HepG2 (cell line): ENCODE data around the gene SLC24A2.

Experiments used
- EZH2 ChIP-seq: conservative IDR thresholded peaks from 2 replicates; pipeline ENCODE4 v1.6.1; 2012; ENCODE audit warnings: mild to moderate bottlenecking, low read depth, low read length, moderate library complexity
- MXI1 ChIP-seq: IDR thresholded peaks from 3 replicates; pipeline ENCODE4 v1.6.1; 2012; ENCODE audit warnings: low read depth, low read length, inconsistent platforms, borderline replicate concordance
- POLR2A ChIP-seq, 2 experiments: IDR thresholded peaks; 2 replicates each; pipeline ENCODE4 v1.6.1; 2011; ENCODE audit warnings: low read depth in 2 of 2, low read length in 2 of 2, mild to moderate bottlenecking in 1 of 2, moderate library complexity in 1 of 2; ENCODE audit not compliant: insufficient read depth in 1 of 2
- TMF1 ChIP-seq: sonication (generic); formaldehyde crosslinking; IDR thresholded peaks from 2 replicates; pipeline ENCODE4 v1.8.1; 2022; ENCODE audit warnings: low read depth, missing genetic modification reagents
- TF ChIP-seq, protein P1 (sequence below): sonication (generic); formaldehyde crosslinking; IDR thresholded peaks from 2 replicates; pipeline ENCODE4 v1.9.0; 2022; ENCODE audit warnings: missing genetic modification reagents, mild to moderate bottlenecking, borderline replicate concordance

DNA sequence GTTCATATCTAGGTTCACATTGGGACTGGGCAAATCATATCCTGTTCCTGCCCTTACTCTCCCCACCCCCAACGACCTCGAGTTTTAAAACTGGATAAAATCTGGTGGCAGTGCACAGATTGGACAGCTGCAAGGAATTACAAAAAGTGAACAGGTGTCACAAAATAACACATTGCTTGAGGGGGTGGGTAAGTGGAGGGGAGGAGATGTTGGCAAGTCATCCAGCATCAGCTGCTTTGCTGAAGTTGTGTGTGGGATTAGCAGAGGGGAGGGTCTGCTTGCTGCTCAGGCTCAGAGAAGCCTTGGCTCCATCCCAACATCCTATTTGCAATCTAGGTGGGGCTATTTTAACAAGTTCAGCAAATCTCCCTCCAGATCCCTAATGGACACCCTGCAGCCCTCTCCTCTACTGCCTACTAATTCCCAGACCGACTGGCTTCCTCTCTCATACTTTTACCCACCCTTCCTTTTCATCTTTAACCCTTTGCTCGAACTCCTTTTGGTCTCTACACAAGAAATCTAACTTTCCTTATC lies 39.8 kb upstream of the SLC24A2 start:
- TF ChIP-seq EZH2, result no peak
- no peak for TF ChIP-seq POLR2A (IDR thresholded peaks at IDR 0.05; ENCODE audit: insufficient read depth in 1 of 2, low read depth in 2 of 2, low read length in 2 of 2)
- no peak for TF ChIP-seq MXI1
- no peak for TF ChIP-seq TMF1 (CRISPR knock-in tag)
- TF ChIP-seq, protein P1, sequence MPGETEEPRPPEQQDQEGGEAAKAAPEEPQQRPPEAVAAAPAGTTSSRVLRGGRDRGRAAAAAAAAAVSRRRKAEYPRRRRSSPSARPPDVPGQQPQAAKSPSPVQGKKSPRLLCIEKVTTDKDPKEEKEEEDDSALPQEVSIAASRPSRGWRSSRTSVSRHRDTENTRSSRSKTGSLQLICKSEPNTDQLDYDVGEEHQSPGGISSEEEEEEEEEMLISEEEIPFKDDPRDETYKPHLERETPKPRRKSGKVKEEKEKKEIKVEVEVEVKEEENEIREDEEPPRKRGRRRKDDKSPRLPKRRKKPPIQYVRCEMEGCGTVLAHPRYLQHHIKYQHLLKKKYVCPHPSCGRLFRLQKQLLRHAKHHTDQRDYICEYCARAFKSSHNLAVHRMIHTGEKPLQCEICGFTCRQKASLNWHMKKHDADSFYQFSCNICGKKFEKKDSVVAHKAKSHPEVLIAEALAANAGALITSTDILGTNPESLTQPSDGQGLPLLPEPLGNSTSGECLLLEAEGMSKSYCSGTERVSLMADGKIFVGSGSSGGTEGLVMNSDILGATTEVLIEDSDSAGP (CRISPR knock-in tag), result no peak
